Measurements from ENCODE around the gene TUSC2.
A peak's percentile ranks its signal among the peaks of the same experiment; 100 is the strongest.
"Not testable (repeated sequence)": the region's sequence is repeated elsewhere in the genome, so short reads cannot be mapped to it uniquely, and the experiment has no call there.

TUSC2 gene

GRCh38 chr3:50316657-50317242 lies 11.3 kb downstream of the TUSC2 start:
- DNase-seq: no peak

GRCh38 chr3:50314816-50315215 lies 13.2 kb downstream of the TUSC2 start:
- no peak for DNase-seq

GRCh38 chr3:50314342-50314741 lies 13.7 kb downstream of the TUSC2 start:
- no peak for DNase-seq

- DNase-seq: not testable (repeated sequence)
Observed at GRCh38 chr3:50312041-50312440, 16.0 kb downstream of the TUSC2 start.

- DNase-seq: no peak
Observed at GRCh38 chr3:50304601-50305000, 23.4 kb downstream of the TUSC2 start.

- DNase-seq: no peak
Observed at GRCh38 chr3:50303013-50303815, 24.8 kb downstream of the TUSC2 start, which contains the start of gene HYAL1. TSS of gene HYAL1 (minus strand) at chr3:50303574. CDS start at chr3:50302956, 618 bp downstream.

GRCh38 chr3:50302095-50303012 lies 25.7 kb downstream of the TUSC2 start:
- DNase-seq: no peak

GRCh38 chr3:50300681-50301254 lies 27.3 kb downstream of the TUSC2 start:
- no peak for DNase-seq

- DNase-seq: no peak
Observed at GRCh38 chr3:50299929-50300680, 27.9 kb downstream of the TUSC2 start.

- no peak for DNase-seq
Observed at GRCh38 chr3:50299638-50299928, 28.4 kb downstream of the TUSC2 start.

GRCh38 chr3:50298836-50299637 lies 29.0 kb downstream of the TUSC2 start, which contains the start of the genes HYAL3 and NAA80:
TSS of gene HYAL3 (minus strand) at chr3:50299405. CDS start at chr3:50295602, 3,803 bp downstream.
TSS of gene NAA80 (minus strand) at chr3:50299405. CDS start at chr3:50297463, 1,942 bp downstream.
- DNase-seq: peak; percentile 95

GRCh38 chr3:50297896-50298725 lies 29.9 kb downstream of the TUSC2 start:
- no peak for DNase-seq

- DNase-seq: no peak
Observed at GRCh38 chr3:50297384-50297775, 30.6 kb downstream of the TUSC2 start.

- no peak for DNase-seq
Observed at GRCh38 chr3:50296721-50297383, 31.2 kb downstream of the TUSC2 start.

GRCh38 chr3:50295553-50296431 lies 32.2 kb downstream of the TUSC2 start:
- DNase-seq: no peak

- DNase-seq: no peak
Observed at GRCh38 chr3:50294492-50295403, 33.3 kb downstream of the TUSC2 start.

GRCh38 chr3:50294089-50294488 lies 33.9 kb downstream of the TUSC2 start:
- no peak for DNase-seq

All from NCI-H1092 treated with DMSO at 0.1 percent for 48 hours (cell line).